ENCODE results near the gene AK6.
"Not testable (repeated sequence)": the region's sequence is repeated elsewhere in the genome, so short reads cannot be mapped to it uniquely, and the experiment has no call there.

AK6 gene

DNA sequence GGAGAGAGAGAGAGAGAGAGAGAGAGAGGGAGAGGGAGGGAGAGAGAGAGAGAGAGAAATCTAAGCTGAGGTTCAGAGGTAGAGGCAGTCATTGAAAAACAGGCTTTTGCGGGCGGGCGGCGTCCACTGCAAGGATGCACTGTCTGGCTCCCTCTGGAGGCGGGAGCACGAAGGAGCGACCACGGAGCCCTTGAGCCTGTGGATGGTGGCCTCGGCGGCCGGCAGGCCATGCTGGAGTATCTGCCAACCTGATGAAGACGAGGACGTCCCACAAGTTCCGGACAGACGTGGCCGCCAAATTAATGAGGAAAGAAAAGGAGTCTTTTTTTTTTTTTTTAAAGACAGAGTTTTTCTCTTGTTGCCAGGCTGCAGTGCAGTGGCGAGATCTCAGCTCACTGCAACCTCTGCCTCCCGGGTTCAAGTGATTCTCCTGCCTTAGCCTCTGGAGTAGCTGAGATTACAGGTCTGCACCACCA lies 34.5 kb downstream of the AK6 start:
- DNase-seq: no peak

DNA sequence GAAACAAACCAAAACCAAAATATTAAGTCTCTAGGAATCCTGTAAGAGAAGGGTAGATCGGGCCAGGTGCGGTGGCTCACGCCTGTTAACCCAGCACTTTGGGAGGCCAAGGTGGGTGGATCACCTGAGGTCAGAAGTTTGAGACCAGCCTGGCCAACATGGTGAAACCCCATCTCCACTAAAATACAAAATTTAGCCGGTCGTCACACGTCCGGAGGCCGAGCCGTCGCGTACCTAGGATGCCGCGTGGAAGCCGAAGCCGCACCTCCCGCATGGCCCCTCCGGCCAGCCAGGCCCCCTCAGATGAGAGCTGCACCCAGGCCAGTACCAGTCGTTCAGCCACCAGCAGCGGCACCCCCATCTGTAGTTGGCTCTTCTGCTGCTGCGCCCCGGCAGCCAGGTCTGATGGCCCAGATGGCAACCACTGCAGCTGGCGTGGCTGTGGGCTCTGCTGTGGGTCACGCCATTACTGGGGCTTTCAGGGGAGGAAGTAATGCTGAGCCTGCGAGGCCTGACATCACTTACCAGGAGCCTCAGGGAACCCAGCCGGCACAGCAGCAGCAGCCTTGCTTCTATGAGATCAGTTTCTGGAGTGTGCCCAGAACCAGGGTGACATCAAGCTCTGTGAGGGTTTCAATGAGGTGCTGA lies 35.5 kb downstream of the AK6 start:
- not testable (repeated sequence) for DNase-seq

DNA sequence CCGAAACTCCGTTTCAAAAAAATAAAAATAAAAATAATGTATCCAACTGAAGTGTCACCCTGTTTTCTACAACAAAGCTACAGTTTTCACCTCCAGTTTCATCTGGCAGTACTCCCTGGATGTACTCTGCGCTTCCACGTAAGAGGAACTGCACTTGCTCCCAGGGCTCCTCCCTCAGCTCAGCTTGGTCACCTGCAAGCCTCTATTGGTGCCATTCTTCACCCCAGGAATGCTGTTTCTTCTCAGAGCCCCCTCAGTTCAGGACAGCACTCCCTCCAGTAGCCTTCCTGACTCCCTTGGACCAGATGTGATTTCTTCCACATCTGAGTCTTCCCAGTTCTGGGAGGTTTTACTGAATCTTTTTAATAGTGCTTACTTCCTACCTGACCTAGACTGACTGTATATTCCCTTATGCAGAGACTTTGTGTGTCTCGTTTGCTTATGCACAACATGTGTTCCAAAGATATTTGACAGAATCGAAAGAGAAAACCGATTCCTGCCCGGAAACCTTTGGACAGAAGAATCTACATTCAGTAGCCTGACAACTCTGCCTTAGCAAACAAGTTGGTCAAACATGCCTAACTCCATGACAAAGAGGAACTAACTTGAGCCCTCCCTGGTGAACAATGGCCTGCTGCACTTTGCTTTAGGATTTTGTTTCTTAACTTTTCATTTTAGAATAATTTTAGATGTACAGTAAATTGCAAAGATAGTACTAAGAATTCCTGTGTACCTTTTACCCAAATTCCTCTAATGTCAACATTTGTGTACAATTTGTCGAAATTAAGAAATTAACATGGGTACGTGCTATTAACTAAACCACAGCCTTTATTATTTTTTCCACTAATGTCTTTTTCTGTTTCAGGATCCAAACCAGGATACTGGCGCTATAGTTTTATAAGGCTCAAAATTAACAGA lies 37.5 kb downstream of the AK6 start:
- DNase-seq: no peak

DNA sequence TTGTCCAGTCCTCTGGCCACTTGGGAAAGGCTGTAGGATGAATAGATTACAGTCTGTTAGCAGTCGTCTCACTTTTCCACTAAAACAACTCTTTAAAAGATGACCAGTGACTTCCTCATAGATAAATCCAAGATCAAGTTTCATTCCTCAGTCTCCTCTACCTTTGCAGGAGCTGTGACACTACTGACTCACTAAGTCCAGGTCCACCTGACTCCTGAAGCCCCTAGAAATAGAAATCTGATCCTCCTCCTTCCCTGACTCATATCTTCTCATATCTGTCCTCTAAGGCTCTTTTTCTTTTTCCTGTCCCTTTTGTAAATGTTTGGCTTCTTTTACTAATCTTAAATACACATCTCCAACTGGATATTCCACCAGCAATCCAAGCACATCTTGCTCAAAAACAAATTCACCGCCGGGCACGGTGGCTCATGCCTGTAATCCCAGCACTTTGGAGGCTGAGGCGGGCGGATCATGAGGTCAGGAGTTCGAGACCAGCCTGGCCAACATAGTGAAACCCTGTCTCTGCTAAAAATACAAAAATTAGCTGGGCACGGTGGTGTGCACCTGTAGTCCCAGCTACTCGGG lies 39.3 kb downstream of the AK6 start:
- no peak for DNase-seq

DNA sequence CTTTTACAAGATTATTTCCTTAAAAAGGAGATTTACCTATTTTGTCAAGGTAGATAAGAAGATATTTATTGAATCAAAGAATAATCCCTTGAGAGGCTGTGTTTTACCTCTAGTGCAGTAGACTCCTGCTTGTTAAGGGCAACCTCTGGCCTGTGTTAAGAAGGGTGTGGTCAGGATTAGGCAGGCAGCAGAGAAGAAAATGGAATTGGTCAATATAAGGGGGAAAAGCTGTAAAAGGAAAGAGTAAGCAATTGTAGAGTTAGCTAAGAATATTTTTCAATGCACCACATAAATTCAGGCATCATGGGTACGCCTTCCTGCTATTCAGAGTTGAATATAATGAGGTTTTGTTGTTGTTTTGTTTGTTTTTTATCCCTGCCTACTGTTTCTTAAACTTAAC lies 43.0 kb downstream of the AK6 start:
- no peak for DNase-seq

DNA sequence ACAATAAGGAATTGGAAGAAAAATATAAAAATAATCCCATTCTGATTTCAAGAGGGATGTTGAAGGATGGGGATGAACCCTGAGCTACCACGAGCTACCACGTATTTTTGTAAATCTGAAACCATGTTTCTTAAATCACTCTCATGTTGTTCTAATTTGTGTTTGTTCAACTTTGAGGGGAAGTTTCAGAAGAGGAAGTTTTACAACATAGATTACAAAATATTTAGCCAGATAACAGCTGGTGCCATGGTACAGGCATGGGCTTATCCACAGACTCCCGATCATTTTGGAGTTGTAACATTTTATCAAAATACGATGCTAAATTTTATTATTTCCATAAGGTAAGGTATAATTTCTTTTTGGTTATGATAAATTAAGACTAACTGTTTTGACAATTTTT lies 51.9 kb downstream of the AK6 start:
- DNase-seq: no peak

DNA sequence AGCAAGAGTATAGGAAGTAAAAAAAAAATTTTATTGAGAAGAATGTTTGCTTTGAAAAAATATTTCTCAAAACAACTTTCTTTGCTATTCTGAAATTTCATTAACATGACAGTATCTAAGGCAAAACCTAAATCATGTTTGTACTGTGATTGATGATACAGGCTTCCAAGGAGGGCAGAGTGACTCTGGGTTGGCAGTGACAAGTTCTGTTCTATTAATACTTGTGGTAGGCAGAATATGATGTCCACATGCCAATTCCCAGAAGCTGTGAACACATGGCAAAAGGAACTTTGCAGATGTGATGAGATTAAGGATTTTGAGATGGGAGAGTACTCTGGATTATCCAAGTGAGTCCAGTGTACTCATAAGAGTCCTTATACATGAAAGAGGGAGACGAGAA lies 53.3 kb downstream of the AK6 start:
- no peak for DNase-seq

DNA sequence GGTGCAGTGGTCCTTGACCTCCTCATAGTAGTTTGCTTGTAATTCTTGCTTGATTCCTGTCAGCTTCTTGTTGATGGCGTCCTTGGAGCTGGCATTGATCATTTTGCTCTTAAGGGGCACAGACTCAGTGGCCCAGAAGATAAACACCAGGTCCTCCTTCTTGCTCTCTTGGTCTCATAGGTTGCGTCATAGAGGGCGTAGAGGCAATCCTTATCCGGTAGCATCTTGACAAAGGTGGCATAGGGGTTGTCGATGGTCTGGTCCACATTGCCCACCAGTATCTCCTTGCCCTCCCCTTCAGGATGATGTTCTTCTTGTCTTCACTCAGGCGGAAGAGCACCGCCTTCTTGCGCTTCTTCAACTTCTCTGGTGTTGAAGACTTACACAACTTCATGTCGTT lies 55.9 kb downstream of the AK6 start:
- DNase-seq: no peak

DNA sequence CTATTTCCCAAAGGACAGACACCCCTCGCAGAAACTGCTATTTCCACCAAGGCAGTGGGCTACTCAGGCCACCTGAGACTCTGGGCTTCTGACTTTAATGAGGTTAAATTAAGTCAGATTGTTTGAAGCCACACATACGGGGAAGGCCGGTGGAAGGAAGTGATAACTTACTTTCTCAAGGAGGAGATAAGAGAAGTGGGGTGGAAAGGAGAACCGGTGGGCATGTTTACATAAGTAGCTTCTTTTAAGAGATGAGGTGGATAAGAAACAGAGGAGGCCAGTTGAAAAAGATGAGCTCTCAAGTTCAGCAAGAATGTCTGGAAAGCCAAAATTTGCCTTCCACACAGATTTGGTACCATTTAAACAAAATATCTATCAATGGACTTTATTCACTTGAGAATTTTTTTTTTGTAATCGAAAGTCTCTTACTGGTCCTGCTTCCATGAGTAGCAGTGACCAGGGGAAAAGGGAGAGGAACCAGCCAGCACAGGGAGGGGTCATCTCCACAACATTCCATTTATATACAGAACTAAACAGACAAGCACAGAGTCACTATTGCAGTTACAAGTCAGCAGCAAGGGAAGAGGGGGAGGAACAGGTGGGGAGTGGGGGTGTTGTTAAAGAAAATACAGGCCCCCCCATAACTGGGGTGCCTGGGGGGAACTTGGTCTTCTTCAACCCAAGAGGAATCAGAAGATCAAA lies 56.7 kb downstream of the AK6 start:
- DNase-seq: no peak

DNA sequence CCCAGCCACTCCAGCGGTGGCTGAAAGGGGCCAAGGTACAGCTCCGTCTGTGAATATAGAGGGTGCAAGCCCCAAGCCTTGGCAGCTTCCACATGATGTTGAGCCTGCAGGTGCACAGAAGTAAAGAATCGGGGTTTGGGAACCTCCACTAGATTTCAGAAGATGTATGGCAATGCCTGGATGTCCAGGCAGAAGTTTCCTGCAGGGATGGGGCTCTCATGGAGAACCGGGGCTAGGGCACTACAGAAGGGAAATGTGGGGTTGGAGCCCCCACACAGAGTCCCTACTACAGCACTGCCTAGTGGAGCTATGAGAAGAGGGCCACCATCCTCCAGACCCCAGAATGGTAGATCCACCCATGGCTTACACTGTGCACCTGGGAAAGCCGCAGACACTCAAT lies 59.9 kb downstream of the AK6 start:
- DNase-seq: no peak

DNA sequence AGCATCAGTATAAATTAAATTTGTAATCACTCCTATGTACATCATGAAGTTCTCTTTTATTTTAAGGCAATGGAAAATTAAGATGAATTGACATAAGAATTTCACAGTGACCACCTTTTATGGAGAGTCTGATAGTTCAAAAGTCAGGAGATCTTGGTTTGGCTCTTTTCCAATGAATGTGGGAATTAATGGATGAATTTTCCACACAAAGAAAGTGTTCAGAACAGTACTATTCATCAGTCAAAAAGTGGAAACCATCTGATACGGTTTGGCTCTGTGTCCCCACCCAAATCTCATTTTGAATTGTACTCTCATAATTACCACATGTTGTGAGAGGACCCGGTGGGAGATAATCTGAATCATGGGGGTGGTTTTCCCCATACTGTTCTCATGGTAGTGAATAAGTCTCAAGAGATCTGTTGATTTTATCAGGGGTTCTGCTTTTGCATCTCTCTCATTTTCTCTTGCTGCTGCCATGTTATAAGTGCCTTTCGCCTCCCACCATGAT lies 61.2 kb downstream of the AK6 start:
- DNase-seq: no peak

DNA sequence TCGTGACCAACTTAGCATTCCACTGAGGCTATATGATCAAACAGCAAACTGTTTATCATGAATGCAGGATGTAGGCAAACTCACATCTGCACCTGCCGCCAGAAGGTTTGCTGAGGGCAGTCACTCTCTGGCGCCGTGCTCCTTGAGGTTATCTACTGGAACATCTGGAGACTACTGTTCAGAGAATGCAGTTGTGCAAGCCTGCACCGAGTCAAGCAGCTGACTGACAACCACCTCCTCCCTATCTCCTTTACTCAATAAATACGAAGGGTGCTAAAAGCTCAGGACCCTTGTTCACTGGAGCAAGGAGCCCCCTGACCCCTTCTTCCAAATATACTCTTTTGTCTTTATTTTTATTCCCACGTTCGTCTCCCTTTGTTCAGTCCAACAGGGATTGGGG lies 63.8 kb downstream of the AK6 start:
- DNase-seq: no peak

Data from NCI-H1436 treated with DMSO at 0.1 percent for 48 hours (cell line).